ENCODE measurements around the gene ARHGEF4.
A peak's percentile ranks its signal among the peaks of the same experiment; 100 is the strongest.

Gene ARHGEF4

GRCh38 chr2:131043199-131044074 is 206.7 kb downstream of the ARHGEF4 start:
- H3K4me3 Mint-ChIP-seq: no peak overlapping the region

GRCh38 chr2:131044075-131044756 is 207.5 kb downstream of the ARHGEF4 start:
- H3K27ac Mint-ChIP-seq: peak overlapping the region; percentile 22

More at GRCh38 chr2:131043199-131044074, 206.7 kb downstream of the ARHGEF4 start:
- H3K9me3 Mint-ChIP-seq: no peaks in the 10 kb centered on the region
- peaks cover 30% of the 10 kb centered on the region for H3K4me1 Mint-ChIP-seq (ENCODE audit: low read depth)
- peak overlapping the region; percentile 22 for H3K27ac Mint-ChIP-seq
- peaks cover 12% of the 10 kb centered on the region for H3K36me3 Mint-ChIP-seq (ENCODE audit: low read depth)
- H3K27me3 Mint-ChIP-seq: no peaks in the 10 kb centered on the region

GRCh38 chr2:131044757-131045150 is 208.0 kb downstream of the ARHGEF4 start:
- Mint-ChIP-seq H3K9me3 (no peaks in the 10 kb centered on the region), H3K4me1 (ENCODE audit: low read depth) (peaks cover 26% of the 10 kb centered on the region), H3K4me3 (no peak overlapping the region), H3K27me3 (no peaks in the 10 kb centered on the region), H3K36me3 (ENCODE audit: low read depth) (peaks cover 19% of the 10 kb centered on the region), H3K27ac (no peak overlapping the region)

More at GRCh38 chr2:131044075-131044756, 207.5 kb downstream of the ARHGEF4 start:
- Mint-ChIP-seq H3K36me3 (ENCODE audit: low read depth) (peaks cover 17% of the 10 kb centered on the region), H3K4me1 (ENCODE audit: low read depth) (peaks cover 30% of the 10 kb centered on the region), H3K4me3 (no peak overlapping the region), H3K9me3 (no peaks in the 10 kb centered on the region), H3K27me3 (no peaks in the 10 kb centered on the region)

GRCh38 chr2:131045286-131046027 is 208.7 kb downstream of the ARHGEF4 start:
- H3K27ac Mint-ChIP-seq: no peak overlapping the region
- no peaks in the 10 kb centered on the region for H3K9me3 Mint-ChIP-seq
- H3K27me3 Mint-ChIP-seq: no peaks in the 10 kb centered on the region
- peaks cover 19% of the 10 kb centered on the region for H3K4me1 Mint-ChIP-seq (ENCODE audit: low read depth)
- peaks cover 26% of the 10 kb centered on the region for H3K36me3 Mint-ChIP-seq (ENCODE audit: low read depth)
- H3K4me3 Mint-ChIP-seq: no peak overlapping the region

GRCh38 chr2:131046028-131046917 is 209.6 kb downstream of the ARHGEF4 start:
- H3K27me3 Mint-ChIP-seq: no peaks in the 10 kb centered on the region
- H3K36me3 Mint-ChIP-seq (ENCODE audit: low read depth): peaks cover 27% of the 10 kb centered on the region
- peaks cover 11% of the 10 kb centered on the region for H3K4me1 Mint-ChIP-seq (ENCODE audit: low read depth)
- H3K4me3 Mint-ChIP-seq: no peak overlapping the region
- no peaks in the 10 kb centered on the region for H3K9me3 Mint-ChIP-seq
- H3K27ac Mint-ChIP-seq: no peak overlapping the region

GRCh38 chr2:131046918-131047652 is 210.4 kb downstream of the ARHGEF4 start:
- Mint-ChIP-seq H3K27ac (no peak overlapping the region), H3K4me3 (no peak overlapping the region), H3K36me3 (ENCODE audit: low read depth) (peaks cover 35% of the 10 kb centered on the region), H3K9me3 (no peaks in the 10 kb centered on the region), H3K4me1 (ENCODE audit: low read depth) (peaks cover 4% of the 10 kb centered on the region), H3K27me3 (no peaks in the 10 kb centered on the region)

- Mint-ChIP-seq H3K36me3 (ENCODE audit: low read depth) (peaks cover 44% of the 10 kb centered on the region), H3K4me3 (no peak overlapping the region)
Observed at GRCh38 chr2:131047920-131048560, 211.3 kb downstream of the ARHGEF4 start.

GRCh38 chr2:131048641-131049040 is 211.9 kb downstream of the ARHGEF4 start:
- peaks cover 49% of the 10 kb centered on the region for H3K36me3 Mint-ChIP-seq (ENCODE audit: low read depth)
- H3K27ac Mint-ChIP-seq: no peak overlapping the region
- no peaks in the 10 kb centered on the region for H3K27me3 Mint-ChIP-seq
- no peaks in the 10 kb centered on the region for H3K9me3 Mint-ChIP-seq
- no peak overlapping the region for H3K4me3 Mint-ChIP-seq
- no peaks in the 10 kb centered on the region for H3K4me1 Mint-ChIP-seq (ENCODE audit: low read depth)

More at GRCh38 chr2:131047920-131048560, 211.3 kb downstream of the ARHGEF4 start:
- H3K9me3 Mint-ChIP-seq: no peaks in the 10 kb centered on the region
- H3K4me1 Mint-ChIP-seq (ENCODE audit: low read depth): no peaks in the 10 kb centered on the region
- H3K27ac Mint-ChIP-seq: no peak overlapping the region
- no peaks in the 10 kb centered on the region for H3K27me3 Mint-ChIP-seq

- Mint-ChIP-seq H3K4me1 (ENCODE audit: low read depth) (no peaks in the 10 kb centered on the region), H3K27ac (no peak overlapping the region), H3K36me3 (ENCODE audit: low read depth) (peaks cover 50% of the 10 kb centered on the region), H3K4me3 (no peak overlapping the region), H3K27me3 (no peaks in the 10 kb centered on the region), H3K9me3 (no peaks in the 10 kb centered on the region)
Observed at GRCh38 chr2:131049150-131049718, 212.5 kb downstream of the ARHGEF4 start.

GRCh38 chr2:131050896-131051295 is 214.2 kb downstream of the ARHGEF4 start:
- H3K9me3 Mint-ChIP-seq: no peaks in the 10 kb centered on the region
- no peak overlapping the region for H3K4me3 Mint-ChIP-seq
- H3K4me1 Mint-ChIP-seq (ENCODE audit: low read depth): peaks cover under 1% of the 10 kb centered on the region
- peaks cover 62% of the 10 kb centered on the region for H3K36me3 Mint-ChIP-seq (ENCODE audit: low read depth)
- H3K27ac Mint-ChIP-seq: no peak overlapping the region
- H3K27me3 Mint-ChIP-seq: no peaks in the 10 kb centered on the region

- peaks cover 71% of the 10 kb centered on the region for H3K36me3 Mint-ChIP-seq (ENCODE audit: low read depth)
- no peaks in the 10 kb centered on the region for H3K9me3 Mint-ChIP-seq
- H3K4me1 Mint-ChIP-seq (ENCODE audit: low read depth): peaks cover 9% of the 10 kb centered on the region
- H3K27me3 Mint-ChIP-seq: no peaks in the 10 kb centered on the region
- no peak overlapping the region for H3K4me3 Mint-ChIP-seq
- no peak overlapping the region for H3K27ac Mint-ChIP-seq
Observed at GRCh38 chr2:131052741-131053263, 216.1 kb downstream of the ARHGEF4 start.

GRCh38 chr2:131054488-131054887 is 217.8 kb downstream of the ARHGEF4 start:
- Mint-ChIP-seq H3K27ac (no peak overlapping the region), H3K4me1 (ENCODE audit: low read depth) (peaks cover 15% of the 10 kb centered on the region), H3K27me3 (no peaks in the 10 kb centered on the region), H3K4me3 (no peak overlapping the region), H3K9me3 (no peaks in the 10 kb centered on the region), H3K36me3 (ENCODE audit: low read depth) (peaks cover 70% of the 10 kb centered on the region)
